Measurements from ENCODE around the gene MYBBP1A.

DNA sequence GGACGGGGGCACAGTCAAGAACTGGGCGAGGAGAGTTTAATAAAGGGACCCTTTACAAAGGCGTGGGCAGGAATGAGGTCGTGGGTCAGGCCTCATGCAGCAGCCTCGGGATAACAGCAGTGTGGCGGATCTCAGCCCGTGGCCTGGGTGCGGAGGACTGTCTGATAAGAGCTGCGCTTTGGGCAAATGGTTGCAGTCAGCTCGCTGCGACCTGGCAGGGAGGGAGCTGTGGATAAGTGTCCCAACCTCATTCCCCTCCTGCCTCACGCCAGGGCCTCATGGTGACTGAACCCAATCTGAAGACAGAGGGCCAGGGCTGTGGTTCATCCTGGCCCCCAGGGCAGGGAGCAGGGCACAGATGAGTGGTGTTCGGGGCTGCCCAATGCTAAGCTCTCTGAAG, 42.8 kb upstream of the MYBBP1A start:
- TF ChIP-seq, protein P1, sequence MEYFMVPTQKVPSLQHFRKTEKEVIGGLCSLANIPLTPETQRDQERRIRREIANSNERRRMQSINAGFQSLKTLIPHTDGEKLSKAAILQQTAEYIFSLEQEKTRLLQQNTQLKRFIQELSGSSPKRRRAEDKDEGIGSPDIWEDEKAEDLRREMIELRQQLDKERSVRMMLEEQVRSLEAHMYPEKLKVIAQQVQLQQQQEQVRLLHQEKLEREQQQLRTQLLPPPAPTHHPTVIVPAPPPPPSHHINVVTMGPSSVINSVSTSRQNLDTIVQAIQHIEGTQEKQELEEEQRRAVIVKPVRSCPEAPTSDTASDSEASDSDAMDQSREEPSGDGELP (IDR thresholded peaks at IDR 0.05; ENCODE audit: borderline replicate concordance, low read depth): no peak
- TF ChIP-seq CTCF (CRISPR knock-in tag; IDR thresholded peaks at IDR 0.05) (no peak), NPAS2 (CRISPR knock-in tag; IDR thresholded peaks at IDR 0.05; ENCODE audit: borderline replicate concordance) (no peak), ZNF343 (CRISPR knock-in tag; IDR thresholded peaks at IDR 0.05) (no peak), ZBTB44 (CRISPR knock-in tag; IDR thresholded peaks at IDR 0.05) (no peak), SMC3 (IDR thresholded peaks at IDR 0.05; ENCODE audit: low read length) (no peak), ZFX (CRISPR knock-in tag; IDR thresholded peaks at IDR 0.05; ENCODE audit: low read depth) (no peak), AHDC1 (CRISPR knock-in tag; IDR thresholded peaks at IDR 0.05; ENCODE audit: borderline replicate concordance) (no peak)
- TF ChIP-seq, protein P2, sequence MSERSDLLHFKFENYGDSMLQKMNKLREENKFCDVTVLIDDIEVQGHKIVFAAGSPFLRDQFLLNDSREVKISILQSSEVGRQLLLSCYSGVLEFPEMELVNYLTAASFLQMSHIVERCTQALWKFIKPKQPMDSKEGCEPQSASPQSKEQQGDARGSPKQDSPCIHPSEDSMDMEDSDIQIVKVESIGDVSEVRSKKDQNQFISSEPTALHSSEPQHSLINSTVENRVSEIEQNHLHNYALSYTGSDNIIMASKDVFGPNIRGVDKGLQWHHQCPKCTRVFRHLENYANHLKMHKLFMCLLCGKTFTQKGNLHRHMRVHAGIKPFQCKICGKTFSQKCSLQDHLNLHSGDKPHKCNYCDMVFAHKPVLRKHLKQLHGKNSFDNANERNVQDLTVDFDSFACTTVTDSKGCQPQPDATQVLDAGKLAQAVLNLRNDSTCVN (CRISPR knock-in tag; IDR thresholded peaks at IDR 0.05; ENCODE audit: borderline replicate concordance): no peak
- TF ChIP-seq, protein P3, sequence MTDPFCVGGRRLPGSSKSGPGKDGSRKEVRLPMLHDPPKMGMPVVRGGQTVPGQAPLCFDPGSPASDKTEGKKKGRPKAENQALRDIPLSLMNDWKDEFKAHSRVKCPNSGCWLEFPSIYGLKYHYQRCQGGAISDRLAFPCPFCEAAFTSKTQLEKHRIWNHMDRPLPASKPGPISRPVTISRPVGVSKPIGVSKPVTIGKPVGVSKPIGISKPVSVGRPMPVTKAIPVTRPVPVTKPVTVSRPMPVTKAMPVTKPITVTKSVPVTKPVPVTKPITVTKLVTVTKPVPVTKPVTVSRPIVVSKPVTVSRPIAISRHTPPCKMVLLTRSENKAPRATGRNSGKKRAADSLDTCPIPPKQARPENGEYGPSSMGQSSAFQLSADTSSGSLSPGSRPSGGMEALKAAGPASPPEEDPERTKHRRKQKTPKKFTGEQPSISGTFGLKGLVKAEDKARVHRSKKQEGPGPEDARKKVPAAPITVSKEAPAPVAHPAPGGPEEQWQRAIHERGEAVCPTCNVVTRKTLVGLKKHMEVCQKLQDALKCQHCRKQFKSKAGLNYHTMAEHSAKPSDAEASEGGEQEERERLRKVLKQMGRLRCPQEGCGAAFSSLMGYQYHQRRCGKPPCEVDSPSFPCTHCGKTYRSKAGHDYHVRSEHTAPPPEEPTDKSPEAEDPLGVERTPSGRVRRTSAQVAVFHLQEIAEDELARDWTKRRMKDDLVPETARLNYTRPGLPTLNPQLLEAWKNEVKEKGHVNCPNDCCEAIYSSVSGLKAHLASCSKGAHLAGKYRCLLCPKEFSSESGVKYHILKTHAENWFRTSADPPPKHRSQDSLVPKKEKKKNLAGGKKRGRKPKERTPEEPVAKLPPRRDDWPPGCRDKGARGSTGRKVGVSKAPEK (CRISPR knock-in tag; IDR thresholded peaks at IDR 0.05; ENCODE audit: borderline replicate concordance): no peak
- TF ChIP-seq, protein P4, sequence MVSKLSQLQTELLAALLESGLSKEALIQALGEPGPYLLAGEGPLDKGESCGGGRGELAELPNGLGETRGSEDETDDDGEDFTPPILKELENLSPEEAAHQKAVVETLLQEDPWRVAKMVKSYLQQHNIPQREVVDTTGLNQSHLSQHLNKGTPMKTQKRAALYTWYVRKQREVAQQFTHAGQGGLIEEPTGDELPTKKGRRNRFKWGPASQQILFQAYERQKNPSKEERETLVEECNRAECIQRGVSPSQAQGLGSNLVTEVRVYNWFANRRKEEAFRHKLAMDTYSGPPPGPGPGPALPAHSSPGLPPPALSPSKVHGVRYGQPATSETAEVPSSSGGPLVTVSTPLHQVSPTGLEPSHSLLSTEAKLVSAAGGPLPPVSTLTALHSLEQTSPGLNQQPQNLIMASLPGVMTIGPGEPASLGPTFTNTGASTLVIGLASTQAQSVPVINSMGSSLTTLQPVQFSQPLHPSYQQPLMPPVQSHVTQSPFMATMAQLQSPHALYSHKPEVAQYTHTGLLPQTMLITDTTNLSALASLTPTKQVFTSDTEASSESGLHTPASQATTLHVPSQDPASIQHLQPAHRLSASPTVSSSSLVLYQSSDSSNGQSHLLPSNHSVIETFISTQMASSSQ (IDR thresholded peaks at IDR 0.05; ENCODE audit: low read depth): no peak
- TF ChIP-seq, protein P4 (CRISPR knock-in tag; IDR thresholded peaks at IDR 0.05; ENCODE audit: borderline replicate concordance): no peak
